HCT116 (cell line): Measurements from ENCODE around the gene ACTR6. TPM values are rescaled to one million over a fixed set of nuclear protein-coding genes. Genes with fewer than 3 reads are reported as not detected.

Source experiments
- ATAC-seq: fragments of 200-7000 bp; cut with Tn5 transposase; 2 replicates; pipeline ENCODE4 v1.9.1; 2020; ENCODE audit warnings: mild to moderate bottlenecking, moderate library complexity
- BruUV-seq: library from RNA; stranded (reverse); fragments of 400-500 nt; replicated peaks from 2 replicates; lab custom pipeline; 2021; lab: Mats Ljungman, UMichigan
- CTCF ChIA-PET: fragments of 300-600 bp; sonication (Branson Sonifier 250); formaldehyde crosslinking; loops from one replicate; lab custom pipeline; 2021; ENCODE audit warnings: antibody characterized with exemption; lab: Charles Lee
- POLR2A ChIA-PET: fragments of 300-600, 350-600 bp; sonication (Branson Sonifier 250); formaldehyde crosslinking; loops from one replicate; lab custom pipeline; 2021; ENCODE audit warnings: antibody characterized with exemption; lab: Charles Lee
- RAD21 ChIA-PET, 2 experiments: fragments of 300-600 bp; sonication (Branson Sonifier 250); formaldehyde crosslinking; loops; one replicate each; lab custom pipeline; 2023; ENCODE audit warnings: low total read pairs in 2 of 2; ENCODE audit not compliant: uncharacterized antibody in 2 of 2, unreplicated experiment in 2 of 2, low non-redundant PET in 1 of 2; lab: Charles Lee
- DNase-seq: peaks from one replicate; pipeline ENCODE4 v3.0.0-alpha.2; 2010; ENCODE audit warnings: low read depth, low spot score
- H2AFZ ChIP-seq: fragments of 200-600 bp; shearing (Covaris generic), sonication (generic); 2 replicates; pipeline ENCODE4 v1.6.1; 2017; ENCODE audit warnings: low read depth, mixed run types, mixed read lengths, antibody characterized with exemption, low read length; ENCODE audit not compliant: poor library complexity, severe bottlenecking
- H3K27ac ChIP-seq: 2 replicates; pipeline ENCODE4 v1.5.1; 2012; ENCODE audit warnings: low read depth, low read length
- H3K27me3 ChIP-seq: fragments of 200-600 bp; sonication (generic); 2 replicates; pipeline ENCODE4 v1.6.1; 2016; ENCODE audit warnings: mixed run types, low read length, mixed read lengths; ENCODE audit not compliant: insufficient read depth
- H3K36me3 ChIP-seq, 2 experiments: fragments of 200-500 bp in 1 of 2; fragments of 200-600 bp in 1 of 2; sonication (Bioruptor generic) in 1 of 2; sonication (generic) in 1 of 2; 2 replicates each; pipeline versions ENCODE4 v1.5.1 to v1.6.1; 2014 to 2016; ENCODE audit warnings: low read length in 2 of 2, inconsistent platforms in 1 of 2, mixed read lengths in 1 of 2, mixed run types in 1 of 2; ENCODE audit not compliant: insufficient read depth in 2 of 2, control insufficient read depth in 1 of 2
- H3K4me1 ChIP-seq, 2 experiments: fragments of 200-600 bp in 1 of 2; sonication (generic) in 1 of 2; 2 replicates each; pipeline versions ENCODE4 v1.5.1 to v1.6.1; 2012 to 2017; ENCODE audit warnings: low read length in 2 of 2, inconsistent platforms in 1 of 2, mild to moderate bottlenecking in 1 of 2, mixed read lengths in 1 of 2, mixed run types in 1 of 2, moderate library complexity in 1 of 2; ENCODE audit not compliant: insufficient read depth in 2 of 2, control insufficient read depth in 1 of 2
- H3K4me2 ChIP-seq: fragments of 200-600 bp; sonication (generic); 2 replicates; pipeline ENCODE4 v1.6.1; 2017; ENCODE audit warnings: mixed run types, low read length, mixed read lengths
- H3K4me3 ChIP-seq, 2 experiments: fragments of 200-600 bp in 1 of 2; sonication (generic) in 1 of 2; replicated peaks in 1 of 2; 2 replicates each; pipeline ENCODE4 v1.5.1; 2011 to 2016; ENCODE audit warnings: low read length in 2 of 2, control low read depth in 1 of 2, low read depth in 1 of 2, mild to moderate bottlenecking in 1 of 2, mixed read lengths in 1 of 2, mixed run types in 1 of 2
- H3K79me2 ChIP-seq: fragments of 200-600 bp; sonication (generic); 2 replicates; pipeline ENCODE4 v1.6.1; 2017; ENCODE audit warnings: mild to moderate bottlenecking, mixed run types, low read length, moderate library complexity, mixed read lengths; ENCODE audit not compliant: insufficient read depth
- H3K9ac ChIP-seq: fragments of 200-600 bp; sonication (generic); 2 replicates; pipeline ENCODE4 v1.6.1; 2016; ENCODE audit warnings: low read length, mixed read lengths
- H3K9me2 ChIP-seq: fragments of 200-600 bp; sonication (generic), shearing (Covaris generic); 2 replicates; pipeline ENCODE4 v1.6.1; 2017; ENCODE audit warnings: mixed run types, mild to moderate bottlenecking, moderate library complexity; ENCODE audit not compliant: insufficient read depth
- H3K9me3 ChIP-seq, 2 experiments: fragments of 200-500 bp in 1 of 2; fragments of 200-600 bp in 1 of 2; sonication (Bioruptor generic) in 1 of 2; sonication (generic) in 1 of 2; 2 replicates each; pipeline ENCODE4 v1.6.1; 2014 to 2017; ENCODE audit warnings: low read length in 2 of 2, mixed read lengths in 2 of 2, inconsistent platforms in 1 of 2, low read depth in 1 of 2, mild to moderate bottlenecking in 1 of 2, mixed run types in 1 of 2, moderate library complexity in 1 of 2; ENCODE audit not compliant: control insufficient read depth in 1 of 2, insufficient read depth in 1 of 2
- H4K20me1 ChIP-seq: fragments of 200-600 bp; sonication (generic), shearing (Covaris generic); 2 replicates; pipeline ENCODE4 v1.6.1; 2017; ENCODE audit warnings: mixed run types, mild to moderate bottlenecking, moderate library complexity; ENCODE audit not compliant: insufficient read depth
- ATF3 ChIP-seq: IDR thresholded peaks from 2 replicates; pipeline ENCODE4 v1.6.1; 2012
- CBX3 ChIP-seq: IDR thresholded peaks from 2 replicates; pipeline ENCODE4 v1.6.1; 2012; ENCODE audit warnings: low read depth
- CTCF ChIP-seq, 3 experiments: fragments of 200-600 bp in 1 of 3; sonication (generic) in 1 of 3; IDR thresholded peaks in 2 of 3; conservative IDR thresholded peaks in 1 of 3; 2 replicates each; pipeline ENCODE4 v1.5.1; 2012 to 2017; ENCODE audit warnings: low read depth in 2 of 3, low read length in 2 of 3, antibody characterized with exemption in 1 of 3, borderline replicate concordance in 1 of 3, control low read depth in 1 of 3, mild to moderate bottlenecking in 1 of 3, mixed read lengths in 1 of 3, mixed run types in 1 of 3, moderate library complexity in 1 of 3; ENCODE audit not compliant: insufficient read depth in 1 of 3
- ELF1 ChIP-seq: IDR thresholded peaks from 2 replicates; pipeline ENCODE4 v1.6.1; 2012; ENCODE audit warnings: low read depth, borderline replicate concordance
- MAX ChIP-seq: IDR thresholded peaks from 2 replicates; pipeline ENCODE4 v1.6.1; 2012
- POLR2A ChIP-seq: IDR thresholded peaks from 2 replicates; pipeline ENCODE4 v1.7.0; 2011; ENCODE audit warnings: borderline replicate concordance; ENCODE audit not compliant: insufficient read depth, insufficient read length; ENCODE audit errors: extremely low read depth
- POLR2AphosphoS5 ChIP-seq: IDR thresholded peaks from 2 replicates; pipeline ENCODE4 v1.6.1; 2011; ENCODE audit warnings: mild to moderate bottlenecking, low read depth, low read length, moderate library complexity
- RAD21 ChIP-seq: IDR thresholded peaks from 2 replicates; pipeline ENCODE4 v1.6.1; 2012; ENCODE audit warnings: low read depth, mild to moderate bottlenecking
- REST ChIP-seq: IDR thresholded peaks from 2 replicates; pipeline ENCODE4 v1.6.1; 2012; ENCODE audit warnings: low read depth
- SIN3A ChIP-seq: IDR thresholded peaks from 2 replicates; pipeline ENCODE4 v1.6.1; 2012; ENCODE audit warnings: low read depth
- SP1 ChIP-seq: IDR thresholded peaks from 2 replicates; pipeline ENCODE4 v1.6.1; 2012; ENCODE audit warnings: low read depth
- SRF ChIP-seq: IDR thresholded peaks from 2 replicates; pipeline ENCODE4 v1.6.1; 2012; ENCODE audit warnings: low read depth
- TCF7L2 ChIP-seq: IDR thresholded peaks from 2 replicates; pipeline ENCODE4 v1.7.0; 2011; ENCODE audit warnings: borderline replicate concordance, inconsistent platforms; ENCODE audit not compliant: insufficient read depth, insufficient read length; ENCODE audit errors: extremely low read depth
- YY1 ChIP-seq: IDR thresholded peaks from 2 replicates; pipeline ENCODE4 v1.6.1; 2011; ENCODE audit warnings: low read length, low read depth, moderate library complexity, mild to moderate bottlenecking; ENCODE audit not compliant: insufficient replicate concordance; ENCODE audit errors: extremely low read depth
- ZBTB33 ChIP-seq: IDR thresholded peaks from 2 replicates; pipeline ENCODE4 v1.6.1; 2011; ENCODE audit warnings: mild to moderate bottlenecking, low read length, moderate library complexity; ENCODE audit not compliant: insufficient replicate concordance; ENCODE audit errors: extremely low read depth
- ZFX ChIP-seq: fragments of 450-650 bp; IDR thresholded peaks from 2 replicates; pipeline ENCODE4 v1.6.1; 2017
- ZNF274 ChIP-seq: fragments of 200-500 bp; sonication (Bioruptor generic); IDR thresholded peaks from 2 replicates; pipeline ENCODE4 v1.6.1; 2014; ENCODE audit warnings: mild to moderate bottlenecking, low read depth, low read length, inconsistent platforms
- intact Hi-C: fragments of 100-400 bp; cut with micrococcal nuclease; formaldehyde crosslinking; loops from 2 replicates; pipeline ENCODE4 v1.10.0; 2022
- total RNA-seq: library from RNA; stranded (reverse); gene quantifications from one replicate; pipeline ENCODE4 v1.2.1, GENCODE V29; 2021; ENCODE audit not compliant: unreplicated experiment

ACTR6 gene
- total RNA-seq, 1 experiment from 2014 or later, result 40.4 TPM

GRCh38 chr12:100229876-100230275, 29.3 kb downstream of the ACTR6 start:
- RAD21 ChIA-PET, result no interaction called here
- H3K27ac ChIP-seq, result no peak overlapping the region
- H2AFZ ChIP-seq, result no peak overlapping the region
- BruUV-seq, result no TSS peak
- TF ChIP-seq ATF3 (no peak), RAD21 (no peak), YY1 (no peak), TCF7L2 (no peak), CBX3 (no peak), SRF (no peak), POLR2A (no peak), ZFX (no peak), SIN3A (no peak), CTCF (IDR thresholded peaks at IDR 0.05 in 2 of 3, conservative IDR thresholded peaks at IDR 0.05 in 1 of 3; ENCODE audit: borderline replicate concordance in 1 of 3, insufficient read depth in 1 of 3, low read depth in 2 of 3, low read length in 2 of 3) (no peak), MAX (no peak), ZBTB33 (no peak), REST (no peak), POLR2AphosphoS5 (no peak), ZNF274 (no peak), SP1 (no peak), ELF1 (no peak)
- H3K36me3 ChIP-seq, result no peaks in the 10 kb centered on the region
- no peaks in the 10 kb centered on the region for H3K9me3 ChIP-seq
- intact Hi-C loops, result loop anchor here (5.0 to 10.0 kb wide), 2 partner anchors 175 to 437 kb away; no protein-coding TSS in a partner anchor
- POLR2A ChIA-PET, result interaction anchor here (1.3 kb wide), 1 partner anchor 37 kb away, joined by 5 read pairs; the partner anchor contains the start of genes DEPDC4 and SCYL2
- ATAC-seq (no peak), DNase-seq (no peak)
- CTCF ChIA-PET, result interaction anchor here (0.5 to 1.5 kb wide), 7 partner anchors 16 to 419 kb away, joined by 3 to 5 read pairs (median 4); partner anchors contain the start of genes ACTR6, DEPDC4 and SCYL2
- no peak overlapping the region for H3K9ac ChIP-seq
- no peaks in the 10 kb centered on the region for H3K79me2 ChIP-seq
- H3K27me3 ChIP-seq, result no peaks in the 10 kb centered on the region
- no peaks in the 10 kb centered on the region for H3K9me2 ChIP-seq
- H3K4me2 ChIP-seq, result no peak overlapping the region
- H4K20me1 ChIP-seq, result no peaks in the 10 kb centered on the region
- H3K4me1 ChIP-seq, result peaks cover 6 to 7% of the 10 kb centered on the region in 2 experiments; a peak in 3 of 4 replicates
- no peak overlapping the region for H3K4me3 ChIP-seq
